ENCODE measurements around the gene CETN1. TPM values are rescaled to one million over a fixed set of nuclear protein-coding genes. Genes with fewer than 3 reads are reported as not detected.

The CETN1 gene
- total RNA-seq, 1 experiment from 2014 or later, result not detected

DNA sequence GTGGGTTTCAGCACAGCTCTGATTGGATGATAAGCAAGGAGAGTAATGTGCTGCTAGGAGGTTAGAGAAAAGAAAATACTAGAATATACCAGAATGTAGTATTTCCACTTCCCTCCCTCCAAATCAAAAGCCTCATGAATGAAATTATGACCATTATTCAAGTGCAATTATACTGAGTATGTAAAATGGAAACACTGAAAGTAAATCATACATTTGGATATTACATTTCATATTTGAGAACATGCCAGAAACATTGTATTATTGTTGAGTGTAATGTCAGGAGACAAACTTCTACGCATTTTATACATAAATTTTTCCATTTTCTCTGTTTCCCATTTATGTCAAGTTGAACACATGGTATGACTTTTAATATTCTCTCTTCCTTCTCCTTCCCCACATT lies 942 bp upstream of the CETN1 start:
- Mint-ChIP-seq H3K4me1 (ENCODE audit: low read depth, unreplicated experiment) (peaks cover 12% of the 10 kb centered on the region), H3K9me3 (ENCODE audit: unreplicated experiment) (peaks cover 19% of the 10 kb centered on the region), H3K27ac (ENCODE audit: unreplicated experiment) (no peak overlapping the region), H3K36me3 (ENCODE audit: insufficient read depth, unreplicated experiment) (no peaks in the 10 kb centered on the region), H3K4me3 (ENCODE audit: unreplicated experiment) (no peak overlapping the region), H3K27me3 (ENCODE audit: insufficient read depth, unreplicated experiment) (no peaks in the 10 kb centered on the region)
- intact Hi-C loops (cut with micrococcal nuclease; ENCODE audit: unreplicated experiment), result no loop called here
- Histone ChIP-seq H3K36me3 (ENCODE audit: control insufficient read depth, insufficient read depth, low read length) (no peaks in the 10 kb centered on the region), H3K9me3 (no peaks in the 10 kb centered on the region; the same call in 1 of the 2 replicates), H3K4me1 (no peaks in the 10 kb centered on the region), H3K4me3 (ENCODE audit: low read depth, low read length) (no peak overlapping the region), H3K27me3 (replicated peaks; ENCODE audit: control insufficient read depth, insufficient read depth, low read length) (no peaks in the 10 kb centered on the region)
- TF ChIP-seq, protein P1, sequence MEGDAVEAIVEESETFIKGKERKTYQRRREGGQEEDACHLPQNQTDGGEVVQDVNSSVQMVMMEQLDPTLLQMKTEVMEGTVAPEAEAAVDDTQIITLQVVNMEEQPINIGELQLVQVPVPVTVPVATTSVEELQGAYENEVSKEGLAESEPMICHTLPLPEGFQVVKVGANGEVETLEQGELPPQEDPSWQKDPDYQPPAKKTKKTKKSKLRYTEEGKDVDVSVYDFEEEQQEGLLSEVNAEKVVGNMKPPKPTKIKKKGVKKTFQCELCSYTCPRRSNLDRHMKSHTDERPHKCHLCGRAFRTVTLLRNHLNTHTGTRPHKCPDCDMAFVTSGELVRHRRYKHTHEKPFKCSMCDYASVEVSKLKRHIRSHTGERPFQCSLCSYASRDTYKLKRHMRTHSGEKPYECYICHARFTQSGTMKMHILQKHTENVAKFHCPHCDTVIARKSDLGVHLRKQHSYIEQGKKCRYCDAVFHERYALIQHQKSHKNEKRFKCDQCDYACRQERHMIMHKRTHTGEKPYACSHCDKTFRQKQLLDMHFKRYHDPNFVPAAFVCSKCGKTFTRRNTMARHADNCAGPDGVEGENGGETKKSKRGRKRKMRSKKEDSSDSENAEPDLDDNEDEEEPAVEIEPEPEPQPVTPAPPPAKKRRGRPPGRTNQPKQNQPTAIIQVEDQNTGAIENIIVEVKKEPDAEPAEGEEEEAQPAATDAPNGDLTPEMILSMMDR (IDR thresholded peaks at IDR 0.05; ENCODE audit: insufficient read depth in 1 of 2, low read depth in 1 of 2, low read length in 1 of 2, severe bottlenecking in 1 of 2, unreplicated experiment in 1 of 2), result no peak
- no TSS peak for BruUV-seq (replicated peaks)
- POLR2A ChIA-PET, result no interaction called here
- no peak for DNase-seq
- CTCF ChIA-PET, result no interaction called here

DNA sequence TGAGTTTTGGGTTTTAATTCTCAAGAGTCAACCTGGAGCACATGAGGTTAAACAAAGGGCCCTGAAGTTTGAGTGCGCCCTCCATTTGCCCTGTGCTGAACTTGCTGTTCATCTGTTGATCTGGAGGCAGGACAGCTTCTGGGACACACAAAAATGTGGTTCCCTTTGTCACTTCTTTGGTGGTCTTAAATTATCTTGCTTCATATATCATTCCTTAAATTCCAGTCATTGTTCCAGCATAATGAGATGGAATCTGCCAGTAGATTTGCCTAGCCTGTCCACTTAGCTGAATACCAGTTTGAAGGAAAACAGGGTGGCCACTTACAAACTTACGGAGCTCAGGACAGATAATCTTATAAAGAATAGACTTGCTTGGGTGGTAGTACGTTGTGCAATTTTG lies 916 bp downstream of the CETN1 start:
- H3K9me3 ChIP-seq, result no peaks in the 10 kb centered on the region; the same call in 1 of the 2 replicates
- no peaks in the 10 kb centered on the region for H3K4me1 ChIP-seq
- H3K36me3 ChIP-seq (ENCODE audit: control insufficient read depth, insufficient read depth, low read length), result no peaks in the 10 kb centered on the region
- CTCF ChIA-PET, result no interaction called here
- intact Hi-C loops (cut with micrococcal nuclease; ENCODE audit: unreplicated experiment), result no loop called here
- H3K4me3 ChIP-seq (ENCODE audit: low read depth, low read length), result no peak overlapping the region
- POLR2A ChIA-PET, result no interaction called here
- TF ChIP-seq, protein P1 (IDR thresholded peaks at IDR 0.05; ENCODE audit: insufficient read depth in 1 of 2, low read depth in 1 of 2, low read length in 1 of 2, severe bottlenecking in 1 of 2, unreplicated experiment in 1 of 2), result no peak
- Mint-ChIP-seq H3K4me3 (ENCODE audit: unreplicated experiment) (no peak overlapping the region), H3K36me3 (ENCODE audit: insufficient read depth, unreplicated experiment) (no peaks in the 10 kb centered on the region), H3K9me3 (ENCODE audit: unreplicated experiment) (peaks cover 19% of the 10 kb centered on the region), H3K27me3 (ENCODE audit: insufficient read depth, unreplicated experiment) (no peaks in the 10 kb centered on the region), H3K4me1 (ENCODE audit: low read depth, unreplicated experiment) (no peaks in the 10 kb centered on the region), H3K27ac (ENCODE audit: unreplicated experiment) (no peak overlapping the region)
- no peaks in the 10 kb centered on the region for H3K27me3 ChIP-seq (replicated peaks; ENCODE audit: control insufficient read depth, insufficient read depth, low read length)
- BruUV-seq (replicated peaks), result no TSS peak
- DNase-seq, result no peak

DNA sequence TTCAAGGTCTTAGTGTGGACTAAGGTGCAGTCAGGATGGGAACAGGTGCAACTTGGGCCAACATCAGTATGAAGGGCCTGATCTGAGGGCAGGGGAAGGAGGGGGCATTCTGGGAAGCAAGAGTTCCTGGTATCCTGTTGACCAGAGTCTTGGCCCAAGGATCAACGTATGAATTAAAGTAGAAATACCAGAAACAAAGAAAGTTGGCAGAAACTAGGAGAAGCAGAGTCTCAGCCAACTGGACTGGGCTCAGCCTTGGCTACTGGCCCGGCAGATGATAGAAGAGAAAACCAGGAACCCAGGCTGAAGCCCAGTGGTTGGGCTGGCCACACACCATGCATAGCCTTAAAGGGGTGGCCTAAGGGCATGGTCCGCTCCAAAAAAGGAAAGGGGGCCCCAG lies 2.3 kb downstream of the CETN1 start:
- CTCF ChIA-PET, result no interaction called here
- peaks cover 10% of the 10 kb centered on the region for H3K9me3 Mint-ChIP-seq (ENCODE audit: unreplicated experiment)

More for the DNA sequence above, 2.3 kb downstream of the CETN1 start:
- POLR2A ChIA-PET, result no interaction called here
- Histone ChIP-seq H3K27me3 (replicated peaks; ENCODE audit: control insufficient read depth, insufficient read depth, low read length) (no peaks in the 10 kb centered on the region), H3K4me1 (no peaks in the 10 kb centered on the region), H3K9me3 (no peaks in the 10 kb centered on the region; the same call in 1 of the 2 replicates), H3K4me3 (ENCODE audit: low read depth, low read length) (no peak overlapping the region), H3K36me3 (ENCODE audit: control insufficient read depth, insufficient read depth, low read length) (no peaks in the 10 kb centered on the region)
- Mint-ChIP-seq H3K4me3 (ENCODE audit: unreplicated experiment) (no peak overlapping the region), H3K27me3 (ENCODE audit: insufficient read depth, unreplicated experiment) (no peaks in the 10 kb centered on the region), H3K27ac (ENCODE audit: unreplicated experiment) (no peak overlapping the region), H3K36me3 (ENCODE audit: insufficient read depth, unreplicated experiment) (no peaks in the 10 kb centered on the region), H3K4me1 (ENCODE audit: low read depth, unreplicated experiment) (no peaks in the 10 kb centered on the region)
- no peak for DNase-seq
- TF ChIP-seq, protein P1 (IDR thresholded peaks at IDR 0.05; ENCODE audit: insufficient read depth in 1 of 2, low read depth in 1 of 2, low read length in 1 of 2, severe bottlenecking in 1 of 2, unreplicated experiment in 1 of 2), result no peak
- intact Hi-C loops (cut with micrococcal nuclease; ENCODE audit: unreplicated experiment), result no loop called here
- no TSS peak for BruUV-seq (replicated peaks)

Measured in Caco-2 (cell line).